NCI-H526 (cell line): Measurements from ENCODE around the gene HLA-A.
"Not testable (repeated sequence)": the region's sequence is repeated elsewhere in the genome, so short reads cannot be mapped to it uniquely, and the experiment has no call there.

Experiments
- DNase-seq, 2 experiments: peaks; one replicate each; lab custom pipeline; 2025; lab: John Stamatoyannopoulos, UW

The HLA-A gene

DNA sequence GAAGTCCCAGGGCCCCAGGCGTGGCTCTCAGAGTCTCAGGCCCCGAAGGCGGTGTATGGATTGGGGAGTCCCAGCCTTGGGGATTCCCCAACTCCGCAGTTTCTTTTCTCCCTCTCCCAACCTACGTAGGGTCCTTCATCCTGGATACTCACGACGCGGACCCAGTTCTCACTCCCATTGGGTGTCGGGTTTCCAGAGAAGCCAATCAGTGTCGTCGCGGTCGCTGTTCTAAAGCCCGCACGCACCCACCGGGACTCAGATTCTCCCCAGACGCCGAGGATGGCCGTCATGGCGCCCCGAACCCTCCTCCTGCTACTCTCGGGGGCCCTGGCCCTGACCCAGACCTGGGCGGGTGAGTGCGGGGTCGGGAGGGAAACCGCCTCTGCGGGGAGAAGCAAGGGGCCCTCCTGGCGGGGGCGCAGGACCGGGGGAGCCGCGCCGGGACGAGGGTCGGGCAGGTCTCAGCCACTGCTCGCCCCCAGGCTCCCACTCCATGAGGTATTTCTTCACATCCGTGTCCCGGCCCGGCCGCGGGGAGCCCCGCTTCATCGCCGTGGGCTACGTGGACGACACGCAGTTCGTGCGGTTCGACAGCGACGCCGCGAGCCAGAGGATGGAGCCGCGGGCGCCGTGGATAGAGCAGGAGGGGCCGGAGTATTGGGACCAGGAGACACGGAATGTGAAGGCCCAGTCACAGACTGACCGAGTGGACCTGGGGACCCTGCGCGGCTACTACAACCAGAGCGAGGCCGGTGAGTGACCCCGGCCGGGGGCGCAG is at the start of gene HLA-A:
Gene HLA-A, plus strand, starts transcription at position 258 of the 778 bp plus-strand sequence. Its CDS starts 22 bp downstream, at position 280.
- peak; percentile 91 to 95 for DNase-seq

DNA sequence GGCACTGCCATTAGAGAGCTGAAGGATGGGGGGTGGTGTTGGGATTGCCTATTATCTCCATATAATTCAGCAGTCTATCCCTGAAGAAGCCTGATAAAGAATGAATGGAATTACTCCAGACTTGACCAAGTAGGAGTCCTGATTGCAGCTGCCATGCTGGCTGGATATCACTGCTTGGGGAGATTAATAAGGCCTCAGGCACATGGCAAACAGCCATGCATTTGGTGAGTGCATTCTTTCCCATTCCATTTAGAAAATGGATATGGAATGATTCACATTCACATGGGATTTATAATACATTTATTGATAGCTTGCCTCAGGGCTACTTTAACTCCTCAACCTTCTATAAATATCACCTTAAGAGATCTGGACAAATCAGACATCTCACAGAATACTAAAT is 49.6 kb upstream of the HLA-A start:
- DNase-seq = no peak

DNA sequence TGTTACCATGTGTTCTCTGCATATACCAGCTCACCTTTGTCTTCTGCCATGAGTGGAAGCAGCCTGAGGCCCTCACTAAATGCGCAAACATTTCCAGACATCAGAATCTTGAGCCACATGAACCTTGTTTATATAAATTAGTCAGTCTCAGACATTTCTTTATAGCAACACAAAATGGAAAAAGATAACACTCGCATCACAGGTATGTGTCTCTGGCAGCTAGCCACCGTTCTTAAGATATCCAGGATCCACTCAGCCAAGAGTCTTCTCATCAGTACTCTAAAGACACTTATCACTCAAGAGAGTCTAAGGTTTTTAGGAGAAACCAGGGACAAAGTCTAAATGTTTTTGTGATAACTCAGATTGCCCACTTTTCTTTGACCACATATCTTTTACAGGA is 43.1 kb upstream of the HLA-A start:
- no peak for DNase-seq

DNA sequence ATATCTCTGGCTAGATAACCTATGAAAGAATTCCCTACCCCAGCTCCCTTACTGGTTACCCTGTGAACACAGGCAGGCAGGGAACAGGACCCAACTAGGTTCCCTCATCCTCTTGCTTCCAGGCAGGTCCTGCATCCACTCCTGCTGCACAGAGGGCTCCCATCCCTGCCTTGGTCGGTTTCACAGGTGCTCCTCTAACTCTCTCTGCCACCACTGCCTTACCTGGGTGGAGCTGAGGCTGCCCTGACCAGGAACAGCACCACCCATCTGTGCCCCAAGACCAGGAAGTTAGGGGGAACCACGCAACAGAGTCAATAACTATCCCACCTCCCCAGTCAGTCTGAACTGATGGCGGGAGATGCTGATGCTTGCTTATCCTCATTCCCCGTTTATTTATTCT is 37.0 kb upstream of the HLA-A start:
- no peak for DNase-seq

DNA sequence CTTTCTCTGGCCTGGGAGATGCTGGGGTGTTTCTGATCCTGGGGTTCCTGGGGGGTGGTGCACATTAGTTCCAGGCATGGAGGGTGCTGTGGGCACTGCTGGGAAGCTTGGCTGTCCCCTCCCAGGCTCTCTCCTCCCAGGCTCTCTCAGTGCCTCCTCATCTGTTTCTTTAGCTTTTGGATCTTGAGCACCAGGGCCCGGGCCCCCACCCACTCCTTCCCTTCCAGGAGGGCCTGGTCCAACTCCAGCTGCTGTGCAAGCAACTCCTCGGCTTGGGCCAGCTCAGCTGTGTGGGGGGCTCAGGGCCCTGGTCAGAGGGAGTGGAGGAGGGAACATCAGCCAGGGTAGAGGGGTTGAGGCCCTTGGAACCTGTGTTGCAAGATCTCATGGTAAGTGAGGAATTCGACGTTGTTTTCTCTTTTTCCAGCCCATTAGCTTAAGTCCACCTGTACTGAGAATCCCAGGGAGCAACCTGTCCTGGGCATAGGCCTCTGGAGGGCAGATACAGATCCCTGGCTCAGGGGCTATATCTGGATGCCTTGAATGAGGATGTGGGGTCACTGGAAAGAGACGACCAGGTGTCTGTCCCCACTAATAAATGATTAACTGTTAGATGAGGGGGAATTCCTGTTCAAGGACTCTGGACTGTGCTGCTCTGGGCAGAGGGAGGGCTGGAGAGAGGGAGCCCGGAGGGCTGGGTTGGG is 34.5 kb upstream of the HLA-A start:
- DNase-seq = no peak

DNA sequence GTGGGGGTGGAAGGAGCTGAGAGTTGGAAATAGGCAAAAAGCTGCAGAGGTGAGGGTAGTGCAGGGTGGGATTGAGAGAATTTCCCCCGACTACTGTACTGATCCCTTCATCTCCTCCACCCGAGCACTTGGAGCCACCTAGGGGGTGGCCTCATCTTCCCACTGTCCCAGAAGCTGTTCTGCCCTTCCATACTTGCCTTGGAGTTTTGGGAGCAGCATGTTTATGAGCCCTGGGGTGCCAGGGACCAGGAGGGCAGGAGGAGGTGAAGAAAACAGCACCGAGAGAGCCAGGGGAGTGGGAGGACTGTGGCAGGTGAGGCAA is 34.0 kb upstream of the HLA-A start:
- no peak for DNase-seq

DNA sequence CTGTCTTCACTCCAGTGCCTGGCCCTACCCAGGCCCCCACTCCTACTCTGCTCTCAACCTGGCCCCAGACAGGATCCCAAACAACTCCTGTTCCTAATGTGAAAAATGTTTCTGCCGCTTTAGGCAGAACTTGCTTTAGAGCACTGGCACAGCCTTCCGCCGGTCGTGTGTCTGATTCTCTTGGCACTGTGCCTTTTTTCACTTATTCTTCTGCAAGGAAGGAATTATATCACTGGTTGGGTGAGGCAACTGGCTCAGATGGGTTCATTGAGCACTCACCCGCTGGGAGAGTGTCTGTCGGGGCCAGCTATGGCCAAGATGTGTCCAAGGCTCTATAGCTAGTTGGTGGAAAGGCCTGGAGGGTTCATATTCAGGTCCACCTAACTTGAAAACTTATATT is 33.6 kb upstream of the HLA-A start:
- no peak for DNase-seq

DNA sequence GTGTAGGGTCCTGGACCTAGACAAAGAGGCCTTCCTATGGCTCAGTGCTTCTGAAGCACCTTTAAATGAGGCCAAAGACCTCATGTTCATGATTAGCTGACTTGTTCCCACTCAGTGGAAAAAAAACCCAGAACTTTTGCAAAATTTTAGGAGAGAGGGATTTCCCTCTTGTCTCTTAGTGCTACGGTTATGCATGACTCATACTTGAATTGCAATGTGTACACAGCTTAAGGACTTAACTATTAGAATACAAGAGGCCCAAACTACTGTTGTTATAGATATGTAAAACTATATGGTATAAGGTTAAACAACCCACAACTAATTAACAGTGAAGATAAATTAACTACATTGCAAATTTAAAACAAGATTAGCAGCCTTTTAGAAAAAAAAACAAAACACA is 32.3 kb upstream of the HLA-A start:
- DNase-seq = no peak

DNA sequence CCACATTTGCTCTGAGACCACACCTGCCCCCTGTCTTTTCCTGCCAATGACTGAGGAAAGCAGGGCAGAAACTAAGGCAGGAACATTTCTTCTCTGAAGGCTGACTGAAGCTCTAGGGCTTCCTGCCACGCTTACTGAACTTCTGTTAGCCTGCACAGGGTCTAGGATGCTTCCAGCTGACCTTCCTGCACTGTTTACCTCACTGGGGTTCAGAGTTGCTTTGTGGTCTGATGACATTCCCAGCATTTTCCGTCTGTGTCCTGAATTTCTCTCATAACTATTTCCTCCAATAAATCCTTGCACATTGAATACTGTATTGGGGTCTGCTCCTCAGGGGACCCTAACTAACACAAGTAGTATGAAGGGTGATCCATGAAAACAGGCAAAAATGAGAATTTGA is 29.5 kb upstream of the HLA-A start:
- DNase-seq = no peak

DNA sequence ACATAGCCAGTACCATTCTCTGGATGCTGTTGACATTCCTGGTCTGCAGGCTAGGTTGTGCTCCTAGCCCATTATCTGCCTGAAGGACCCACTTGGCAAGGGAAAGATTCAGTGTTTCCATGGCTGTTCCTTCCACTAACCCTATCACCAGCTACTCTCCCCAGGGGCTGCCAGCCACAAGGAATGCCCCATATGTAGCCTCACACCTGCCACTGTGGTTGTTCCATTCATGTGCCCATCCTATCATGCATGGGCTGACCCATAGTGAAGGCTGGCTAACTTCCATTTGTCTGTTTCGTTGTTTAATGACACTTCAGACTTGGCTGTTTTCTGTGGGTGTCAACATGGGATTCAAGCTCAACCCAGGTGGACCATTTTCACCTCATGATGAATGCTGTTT is 25.6 kb upstream of the HLA-A start:
- DNase-seq = no peak

DNA sequence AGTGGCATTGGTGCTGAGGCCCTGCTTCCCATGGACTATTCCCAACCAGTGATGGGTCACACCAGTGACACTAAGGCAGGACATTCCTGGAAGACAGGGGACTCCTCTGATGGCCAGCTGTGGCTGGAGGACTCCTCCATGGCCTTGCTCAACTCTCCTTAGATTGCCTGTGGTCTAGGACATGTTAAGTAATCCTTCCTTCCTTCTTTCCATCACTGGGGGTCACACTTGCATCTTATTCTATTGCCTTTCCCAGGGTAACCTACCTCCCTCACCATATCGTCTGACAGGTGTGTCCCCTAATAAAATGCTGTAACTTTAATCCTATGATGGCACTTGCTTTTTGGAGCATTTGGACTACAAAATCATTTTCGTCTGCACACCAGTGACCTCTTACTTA is 24.5 kb upstream of the HLA-A start:
- DNase-seq = no peak

DNA sequence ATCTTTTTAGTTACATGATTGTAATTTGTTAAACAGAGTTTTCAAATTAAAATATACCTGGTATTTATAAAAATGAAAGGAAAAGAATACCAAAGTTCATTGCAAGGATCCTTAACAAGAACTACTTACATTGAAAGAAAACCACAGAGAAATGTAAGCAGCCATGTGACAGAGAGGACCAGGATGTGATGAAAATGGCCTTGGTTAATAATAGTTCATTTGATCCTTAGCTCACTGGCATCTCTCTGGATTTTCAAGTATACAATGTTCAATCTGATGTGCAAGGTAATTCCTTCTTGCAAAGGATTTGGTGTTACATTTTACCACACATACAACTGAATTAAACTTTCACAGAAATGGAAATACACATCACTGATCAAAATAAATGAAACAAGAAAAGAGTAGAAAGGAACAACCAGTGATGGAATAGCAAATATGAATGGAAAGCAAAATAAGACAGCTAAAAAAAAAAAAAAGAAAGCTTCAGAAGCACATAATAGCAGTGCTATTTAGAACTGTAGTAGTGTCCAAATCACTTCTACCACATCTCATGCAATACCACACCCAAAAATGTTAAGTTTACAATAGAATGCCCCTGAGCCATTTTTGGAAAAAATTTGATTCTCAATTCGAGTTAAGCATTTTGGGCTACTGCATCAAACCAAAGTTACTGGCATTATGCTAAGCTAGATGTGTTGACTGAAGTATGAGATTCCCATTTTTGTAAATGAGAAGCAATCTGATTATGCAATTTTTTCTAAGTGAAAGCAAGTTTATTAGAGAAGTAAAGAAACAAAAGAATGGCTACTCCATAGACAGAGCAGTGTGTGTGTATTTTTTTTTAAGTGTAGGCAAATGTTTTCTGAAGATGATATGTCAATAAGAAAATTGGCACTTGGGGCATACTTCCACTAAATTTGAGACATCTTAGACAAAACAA is 22.6 kb upstream of the HLA-A start:
- DNase-seq = no peak

DNA sequence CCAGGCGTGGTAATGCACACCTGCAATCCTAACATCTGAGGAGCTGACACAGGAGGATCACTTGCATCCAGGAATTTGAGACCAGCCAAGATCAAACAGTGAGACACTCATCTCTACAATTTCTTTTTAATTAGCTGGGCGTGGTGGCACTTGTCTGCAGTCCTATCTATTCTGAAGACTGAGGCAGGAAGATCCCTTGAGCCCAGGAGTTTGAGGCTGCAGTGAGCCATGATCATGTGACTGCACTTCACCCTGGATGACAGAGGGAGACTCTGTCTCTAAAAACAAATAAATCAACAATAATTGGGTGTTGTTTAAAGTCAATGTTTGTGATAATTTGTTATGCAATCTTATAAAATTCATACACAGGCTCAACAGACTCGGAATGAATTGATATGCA is 18.0 kb upstream of the HLA-A start:
- DNase-seq = no peak

DNA sequence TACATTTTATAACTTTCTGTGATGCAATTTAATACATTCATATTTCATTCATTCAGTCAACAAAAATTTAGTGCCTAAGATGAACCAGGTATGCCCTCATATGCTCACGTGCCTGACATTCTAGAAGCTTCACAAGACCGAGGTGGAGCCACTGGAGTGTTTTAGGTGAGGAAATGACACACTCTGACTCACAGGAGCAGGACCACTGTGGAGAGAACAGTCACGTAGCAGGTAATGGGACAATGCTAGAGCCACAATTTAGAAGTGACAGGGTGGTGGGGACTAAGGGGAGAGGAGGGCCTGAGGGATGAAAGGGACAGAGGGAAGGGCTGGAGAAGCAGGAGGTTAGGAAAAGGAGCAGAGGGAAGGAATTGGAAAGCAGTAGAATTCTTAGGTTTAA is 17.6 kb upstream of the HLA-A start:
- no peak for DNase-seq

DNA sequence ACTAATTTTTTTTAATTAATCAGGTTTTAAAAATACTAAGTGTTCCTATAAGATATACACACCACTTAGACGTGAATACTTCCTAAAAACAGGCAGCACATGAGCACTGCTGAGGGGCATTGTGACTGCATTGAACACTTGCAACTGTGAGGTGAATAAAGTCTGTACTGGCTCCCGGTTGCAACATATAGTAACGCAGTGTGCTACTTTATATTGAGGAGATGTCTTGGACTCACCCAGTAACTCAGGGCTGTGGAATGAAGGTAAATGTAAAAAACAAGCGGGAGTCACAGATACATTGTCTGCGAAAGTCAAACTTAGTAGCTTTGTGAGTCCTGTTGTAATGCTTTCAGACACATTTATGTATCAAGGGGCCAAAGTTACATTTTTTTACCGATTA is 17.0 kb upstream of the HLA-A start:
- no peak for DNase-seq

DNA sequence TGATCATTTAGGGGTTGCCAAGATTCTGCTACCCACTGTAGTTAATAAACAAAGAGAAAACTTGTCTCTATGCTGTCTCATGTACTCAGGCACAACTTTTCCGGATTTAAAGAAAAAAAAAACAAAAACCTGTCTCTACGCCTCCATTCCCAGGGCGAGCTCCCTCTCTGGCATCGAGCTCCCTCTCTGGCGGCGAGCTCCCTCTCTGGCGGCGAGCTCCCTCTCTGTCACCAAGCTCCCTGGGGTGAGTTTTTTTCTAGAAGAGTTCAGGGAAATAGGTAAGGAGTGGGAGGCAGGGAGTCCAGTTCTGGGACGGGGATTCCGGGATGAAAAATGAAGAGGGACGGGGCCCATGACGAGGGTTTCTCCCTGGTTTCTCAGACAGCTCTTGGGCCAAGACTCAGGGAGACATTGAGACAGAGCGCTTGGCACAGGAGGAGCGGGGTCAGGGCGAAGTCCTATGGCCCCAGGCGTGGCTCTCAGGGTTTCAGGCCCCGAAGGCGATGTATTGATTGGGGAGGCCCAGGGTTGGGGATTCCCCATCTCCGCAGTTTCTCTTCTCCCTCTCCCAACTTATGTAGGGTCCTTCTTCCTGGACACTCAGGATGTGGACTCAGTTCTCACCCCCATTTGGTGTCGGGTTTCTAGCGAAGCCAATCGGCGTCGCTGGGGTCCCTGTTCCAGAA is 16.5 kb upstream of the HLA-A start:
- no peak for DNase-seq

DNA sequence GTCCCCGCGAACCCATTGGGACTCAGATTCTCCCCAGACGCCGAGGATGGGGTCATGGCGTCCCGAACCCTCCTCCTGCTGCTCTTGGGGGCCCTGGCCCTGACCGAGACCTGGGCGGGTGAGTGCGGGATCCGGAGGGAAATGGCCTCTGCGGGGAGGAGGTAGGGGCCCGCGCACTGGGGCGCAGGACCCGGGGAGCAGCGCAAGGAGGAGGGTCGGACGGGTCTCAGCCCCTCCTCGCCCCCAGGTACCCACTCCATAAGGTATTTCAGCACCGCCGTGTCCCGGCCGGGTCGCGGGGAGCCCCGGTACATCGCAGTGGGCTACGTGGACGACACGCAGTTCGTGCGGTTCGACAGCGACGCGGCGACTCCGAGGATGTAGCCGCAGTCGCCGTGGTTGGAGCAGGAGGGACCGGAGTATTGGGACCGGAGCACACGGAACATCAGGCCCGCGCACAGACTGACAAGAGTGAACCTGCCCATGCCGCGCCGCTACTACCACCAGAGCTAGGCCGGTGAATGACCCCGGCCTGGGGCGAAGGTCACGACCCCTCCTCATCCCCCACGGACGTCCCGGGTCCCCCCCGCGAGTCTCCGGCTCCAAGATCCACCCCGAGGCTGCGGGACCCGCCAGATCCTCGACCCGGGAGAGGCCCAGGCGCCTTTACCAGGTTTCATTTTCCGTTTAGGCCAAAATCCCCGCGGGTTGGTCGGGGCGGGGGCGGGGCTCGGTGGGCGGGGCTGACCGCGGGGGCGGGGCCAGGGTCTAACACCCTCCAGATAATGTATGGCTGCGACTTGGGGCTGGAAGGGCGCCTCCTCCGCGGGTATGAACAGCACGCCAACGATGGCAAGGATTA is 15.7 kb upstream of the HLA-A start:
- DNase-seq = no peak

DNA sequence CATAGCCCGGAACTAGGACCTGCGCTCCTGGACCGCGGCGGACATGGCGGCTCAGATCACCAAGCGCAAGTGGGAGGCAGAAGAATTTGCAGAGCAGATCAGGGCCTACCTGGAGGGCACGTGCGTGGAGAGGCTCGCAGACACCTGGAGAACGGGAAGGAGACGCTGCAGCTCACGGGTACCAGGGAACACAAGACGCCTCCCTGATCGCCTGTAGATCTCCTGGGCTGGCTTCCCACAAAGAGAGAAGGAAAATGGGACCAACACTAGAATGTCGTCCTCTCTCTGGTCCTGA is 15.1 kb upstream of the HLA-A start:
- DNase-seq = no peak

DNA sequence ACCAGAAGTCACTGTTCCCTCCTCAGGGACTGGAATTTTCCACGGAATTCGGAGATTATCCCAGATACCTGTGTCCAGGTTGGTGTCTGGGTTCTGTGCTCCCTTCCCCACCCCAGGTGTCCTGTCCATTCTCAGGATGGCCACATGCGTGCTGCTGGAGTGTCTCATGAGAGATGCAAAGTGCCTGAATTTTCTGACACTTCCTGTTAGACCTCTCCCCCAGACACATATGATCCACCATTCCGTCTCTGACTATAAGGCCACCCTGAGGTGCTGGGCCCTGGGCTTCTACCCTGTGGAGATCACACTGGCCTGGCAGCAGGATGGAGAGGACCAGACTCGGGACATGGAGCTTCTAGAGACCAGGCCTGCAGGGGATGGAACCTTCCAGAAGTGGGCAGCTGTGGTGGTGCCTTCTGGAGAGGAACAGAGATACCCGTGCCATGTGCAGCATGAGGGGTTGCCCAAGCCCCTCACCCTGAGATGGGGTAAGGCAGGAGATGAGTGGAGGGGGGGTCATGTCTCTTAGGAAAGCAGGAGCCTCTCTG is 14.4 kb upstream of the HLA-A start:
- DNase-seq = no peak

DNA sequence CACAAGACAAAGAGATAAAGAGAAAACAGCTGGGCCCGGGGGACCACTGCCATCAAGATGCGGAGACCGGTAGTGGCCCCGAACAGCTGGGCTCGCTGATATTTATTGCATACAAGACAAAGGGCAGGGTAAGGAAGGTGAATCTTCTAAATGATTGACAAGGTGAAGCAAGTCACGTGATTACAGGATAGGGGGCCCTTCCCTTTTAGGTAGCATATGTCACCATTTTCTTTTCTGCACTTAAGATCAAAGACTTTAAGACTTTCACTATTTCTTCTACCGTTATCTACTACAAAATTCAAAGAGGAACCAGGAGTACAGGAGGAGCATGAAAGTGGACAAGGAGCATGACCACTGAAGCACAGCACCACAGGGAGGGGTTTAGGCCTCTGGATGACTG is 12.3 kb upstream of the HLA-A start:
- DNase-seq = not testable (repeated sequence)

DNA sequence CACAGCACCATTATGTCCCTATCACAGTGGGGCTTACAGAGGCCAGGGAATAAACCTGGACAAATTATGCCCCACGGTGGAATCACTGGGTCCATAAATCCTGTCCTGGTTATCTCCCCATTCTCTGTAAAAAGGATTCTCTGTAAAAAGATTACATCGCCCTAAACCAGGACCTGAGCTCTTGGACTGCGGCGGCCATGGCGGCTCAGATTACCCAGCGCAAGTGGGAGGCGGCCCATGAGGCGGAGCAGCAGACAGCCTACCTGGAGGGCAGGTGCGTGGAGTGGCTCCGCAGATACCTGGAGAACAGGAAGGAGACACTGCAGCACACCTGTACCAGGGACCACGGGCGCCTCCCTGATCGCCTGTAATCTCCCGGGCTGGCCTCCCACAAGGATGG is 8.4 kb upstream of the HLA-A start:
- DNase-seq = peak in 1 of 2 experiments; percentile 40
